Muscle of arm (tissue), 12 donors: Measurements from ENCODE around the gene GALT. TPM values are rescaled to one million over a fixed set of nuclear protein-coding genes. Genes with fewer than 3 reads are reported as not detected.

Experiments used
- DNase-seq: peaks from one replicate; pipeline ENCODE4 v3.0.0-alpha.2; 2013
- polyA plus RNA-seq, 12 donors: library from polyadenylated mRNA; unstranded; fragments of 120-200 nt; gene quantifications; one replicate each; pipeline ENCODE4 v1.2.1, GENCODE V29; 2013; ENCODE audit not compliant: insufficient read length in 12 of 12

The GALT gene
- polyA plus RNA-seq, 12 donors: 27.3 to 55.5 (median 38.8) TPM; not detected in 1

DNA sequence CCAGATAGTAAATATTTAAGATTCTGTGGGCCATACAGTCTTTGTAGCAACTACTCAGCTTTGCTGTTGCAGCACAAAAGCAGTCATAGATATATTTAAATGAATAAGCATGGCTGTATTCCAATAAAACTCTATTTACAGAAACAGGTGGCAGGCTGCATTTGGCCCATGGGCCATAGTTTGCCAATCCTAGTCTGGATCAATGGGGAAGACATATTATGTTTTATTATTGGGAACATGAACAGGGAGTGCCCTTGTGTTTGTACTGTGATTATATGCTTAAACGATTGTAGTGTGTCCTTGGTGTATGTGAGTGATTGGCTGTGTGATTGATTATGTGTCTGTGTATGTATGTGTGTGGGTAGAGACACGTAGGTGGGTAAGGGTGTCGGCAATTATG is 28.0 kb downstream of the GALT start:
- DNase-seq: no peak

DNA sequence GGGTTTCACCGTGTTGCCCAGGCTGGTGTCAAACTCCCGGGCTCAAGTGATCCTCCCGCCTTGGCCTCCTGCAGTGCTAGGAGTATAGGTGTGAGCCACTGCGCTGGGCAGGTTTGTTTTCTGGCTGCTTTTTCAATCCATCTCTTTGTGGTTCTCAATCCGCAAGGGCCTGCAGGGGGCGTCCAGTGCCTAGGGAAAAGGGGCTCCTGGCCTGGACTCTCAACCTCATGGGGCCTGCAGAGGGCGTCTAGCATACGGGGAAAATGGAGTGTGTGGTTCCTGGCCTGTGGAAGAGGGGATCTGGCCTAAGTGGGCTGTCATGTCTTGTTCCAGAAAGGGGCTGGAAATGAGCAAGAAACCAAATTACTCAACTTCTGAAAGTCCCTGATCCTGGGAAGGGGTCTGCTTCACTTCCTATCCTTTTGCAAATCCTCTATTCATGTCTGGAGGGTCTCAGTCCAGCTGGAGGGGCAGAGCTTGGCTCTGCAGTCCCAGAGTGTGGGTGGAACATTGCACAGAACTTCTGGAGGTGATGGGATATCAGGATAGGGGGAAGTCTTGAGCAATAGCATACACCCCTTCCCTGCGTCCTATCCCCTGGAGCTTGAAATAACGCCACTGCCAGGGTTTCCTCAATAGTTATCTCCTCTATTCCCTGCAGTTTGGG is 28.7 kb downstream of the GALT start:
- no peak for DNase-seq

DNA sequence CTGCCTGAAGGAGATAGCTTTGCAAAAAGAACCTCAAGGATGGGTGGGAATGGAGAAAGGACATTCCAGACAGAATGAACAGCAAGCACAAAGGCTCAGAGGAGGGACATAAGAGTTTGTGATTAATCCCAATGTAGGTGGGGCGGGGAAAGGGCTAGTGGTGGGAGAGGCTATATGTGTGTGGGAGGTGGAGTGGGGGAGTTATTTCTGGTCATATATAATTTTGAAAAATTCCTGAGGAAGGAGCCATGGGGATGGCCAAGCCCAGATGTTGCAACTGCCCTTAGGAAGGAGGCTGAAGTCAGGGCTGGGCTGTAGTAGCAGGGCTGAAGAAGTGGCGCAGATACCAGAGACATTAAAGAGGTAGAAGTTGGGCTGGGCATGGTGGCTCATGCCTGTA is 29.4 kb downstream of the GALT start:
- no peak for DNase-seq

DNA sequence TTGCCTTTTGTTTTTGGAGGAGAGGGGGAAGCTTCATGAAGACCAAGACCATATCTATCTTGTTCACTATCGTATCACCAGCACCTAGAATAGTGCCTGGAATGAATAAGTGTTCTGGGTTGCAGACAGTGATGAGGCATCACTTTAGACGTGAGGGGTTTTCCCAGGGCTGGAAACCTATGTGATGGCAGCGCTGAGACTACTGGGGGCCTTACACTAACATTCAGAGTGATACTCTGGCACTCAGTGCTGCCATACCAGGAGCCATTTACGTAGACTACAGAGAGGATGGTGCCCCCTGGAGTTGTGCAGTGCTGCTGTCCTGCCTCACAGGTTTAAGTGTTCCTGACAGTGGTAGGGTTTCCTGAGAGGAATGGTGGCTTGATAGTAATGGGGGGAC is 37.7 kb downstream of the GALT start:
- DNase-seq: no peak

DNA sequence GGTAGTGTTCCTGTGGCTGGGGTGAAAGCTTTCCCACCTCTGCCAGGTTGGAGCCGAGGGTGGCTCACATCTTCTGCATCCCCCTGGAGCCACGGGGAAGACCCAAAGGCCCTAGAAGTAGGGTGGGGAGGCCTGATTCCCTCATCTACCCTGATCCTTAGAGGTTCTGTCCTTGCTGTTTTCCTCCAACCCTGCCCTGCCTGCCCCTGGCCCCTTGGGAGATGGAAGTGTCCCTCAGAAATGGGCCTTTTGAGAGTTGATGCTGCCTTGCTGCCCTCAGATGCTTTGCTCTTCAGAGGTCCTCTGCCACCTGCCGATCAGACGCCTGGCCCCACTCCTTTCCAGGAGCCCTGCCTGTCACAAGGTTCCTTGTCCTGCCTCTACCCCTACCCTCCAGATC is 38.3 kb downstream of the GALT start:
- DNase-seq: no peak

DNA sequence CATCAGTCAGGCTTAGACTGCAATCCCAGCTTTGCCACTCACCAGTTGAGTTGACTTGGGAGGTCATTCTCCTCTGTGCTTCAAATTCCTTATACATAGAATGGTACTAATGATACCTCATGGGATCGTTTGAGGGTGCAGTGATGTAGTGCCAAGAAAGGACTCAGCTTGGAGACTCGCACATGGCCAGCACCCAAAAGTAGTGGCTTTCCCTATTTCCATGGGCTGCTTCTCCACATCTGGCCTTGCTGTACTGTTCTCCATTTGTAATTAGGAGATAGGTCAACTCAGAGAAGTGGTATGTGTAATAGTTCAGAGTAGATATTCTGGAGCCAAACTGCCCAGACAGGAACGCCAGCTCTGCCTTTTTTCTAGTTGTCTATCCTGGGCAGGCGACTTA is 39.1 kb downstream of the GALT start:
- no peak for DNase-seq

DNA sequence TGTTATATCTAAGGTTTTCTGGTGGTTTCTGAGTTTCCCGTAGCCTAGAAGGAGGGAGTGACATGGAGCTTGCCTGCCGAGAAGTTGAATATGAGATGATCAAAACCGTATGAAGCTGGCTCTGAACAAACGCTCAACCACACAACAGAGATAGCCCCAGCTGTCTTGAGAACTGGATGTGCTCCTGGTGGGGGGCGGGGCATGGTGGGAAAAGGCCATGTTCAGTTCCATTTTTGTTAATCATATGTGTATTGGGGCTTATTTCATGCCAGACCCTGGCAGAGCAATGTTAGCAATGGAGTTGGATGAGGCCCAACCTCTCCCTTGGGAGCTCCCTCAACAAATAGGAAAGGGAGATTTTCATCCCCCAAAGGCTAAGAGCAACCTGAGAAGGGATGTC is 39.8 kb downstream of the GALT start:
- DNase-seq: no peak

DNA sequence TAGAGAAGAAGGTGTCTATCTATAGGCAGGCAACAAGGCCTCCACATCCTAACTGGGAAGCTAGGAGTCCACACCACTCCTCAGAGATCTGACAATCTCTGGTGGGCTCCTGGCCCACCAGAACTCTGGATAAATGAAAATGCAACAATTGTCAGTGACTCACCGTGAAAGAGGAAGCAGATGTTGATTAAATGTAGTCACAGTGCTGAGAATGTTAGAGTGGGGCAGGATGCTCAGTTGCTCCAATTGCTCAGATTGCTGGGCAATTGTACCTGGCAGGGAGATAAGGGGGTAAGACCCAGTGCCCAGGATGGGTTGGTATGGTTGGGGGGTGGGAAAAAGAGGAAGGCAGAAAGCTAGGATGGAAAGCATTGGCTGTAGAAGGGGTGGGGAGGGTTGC is 40.3 kb downstream of the GALT start:
- no peak for DNase-seq

DNA sequence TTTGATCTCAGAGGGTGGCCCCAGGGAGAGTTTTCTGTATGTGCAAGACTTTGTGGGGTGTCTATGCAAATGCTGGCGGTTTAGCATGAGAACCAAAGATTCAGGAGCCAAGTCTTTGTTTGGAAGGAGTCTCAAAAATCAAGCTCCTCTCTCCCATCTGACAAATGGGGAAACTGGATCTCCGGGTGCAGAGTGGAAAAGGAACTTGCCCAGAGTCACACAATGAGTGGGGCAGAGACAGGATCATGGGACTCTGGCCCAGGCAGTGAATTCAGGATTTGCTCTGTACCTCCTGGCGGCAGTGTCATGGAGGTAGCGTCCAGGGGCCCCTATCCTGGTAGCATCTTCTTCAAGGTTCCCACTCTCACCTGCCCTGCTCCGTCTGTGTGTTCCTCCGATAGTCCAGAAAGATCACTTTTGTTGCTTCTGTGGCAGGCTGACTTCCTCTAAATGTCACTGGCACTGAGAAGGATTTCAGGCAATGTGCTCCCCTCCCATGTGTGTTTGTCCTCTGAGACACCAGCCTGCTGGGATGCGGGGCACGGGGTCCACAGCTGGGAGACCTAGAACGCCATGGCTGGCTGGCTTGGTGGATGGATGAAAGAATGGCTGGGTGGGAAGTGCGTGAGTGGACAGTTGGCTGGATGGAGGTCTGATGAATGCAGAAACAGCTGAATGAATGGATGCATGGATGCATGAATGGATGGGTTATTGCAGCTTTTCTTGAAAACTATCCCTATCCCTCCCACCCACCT is 41.0 kb downstream of the GALT start:
- no peak for DNase-seq

DNA sequence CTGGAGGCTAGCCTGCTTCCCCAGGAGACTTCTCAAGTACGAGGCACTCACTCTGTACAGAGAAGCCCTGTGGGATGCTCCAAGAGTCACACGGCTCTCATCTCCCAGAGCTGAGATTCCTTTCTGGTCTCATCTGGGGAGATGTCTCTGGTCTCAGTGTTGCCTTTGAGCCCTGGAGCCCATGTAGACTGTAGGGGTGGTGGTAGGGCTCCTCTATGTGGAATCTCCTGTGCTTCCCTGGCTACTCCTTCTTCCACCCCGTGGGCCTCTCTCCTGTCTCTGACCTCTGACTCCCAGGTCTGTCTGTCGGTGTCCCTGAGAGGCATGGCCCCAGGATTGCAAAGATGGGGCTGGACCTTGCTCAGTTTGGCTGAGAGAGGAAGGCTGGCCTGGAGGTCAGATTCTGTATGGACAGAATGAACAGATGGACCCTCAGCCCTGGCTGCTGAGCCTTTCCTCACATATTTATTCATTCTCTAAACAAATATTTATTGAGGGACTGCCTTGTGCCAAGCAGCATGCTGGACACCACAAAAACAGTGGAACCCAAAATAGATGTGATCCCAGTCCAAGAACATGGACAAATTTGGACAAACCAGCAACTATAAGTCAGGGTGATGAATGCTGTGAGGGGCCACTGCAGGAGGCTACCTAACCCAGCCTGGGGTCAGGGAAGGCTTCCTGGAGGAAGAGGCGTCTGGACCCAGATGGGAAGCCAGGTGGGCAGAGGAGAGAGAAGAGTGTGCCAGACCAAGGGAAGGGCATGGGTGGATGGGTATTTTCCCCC is 42.0 kb downstream of the GALT start:
- no peak for DNase-seq

DNA sequence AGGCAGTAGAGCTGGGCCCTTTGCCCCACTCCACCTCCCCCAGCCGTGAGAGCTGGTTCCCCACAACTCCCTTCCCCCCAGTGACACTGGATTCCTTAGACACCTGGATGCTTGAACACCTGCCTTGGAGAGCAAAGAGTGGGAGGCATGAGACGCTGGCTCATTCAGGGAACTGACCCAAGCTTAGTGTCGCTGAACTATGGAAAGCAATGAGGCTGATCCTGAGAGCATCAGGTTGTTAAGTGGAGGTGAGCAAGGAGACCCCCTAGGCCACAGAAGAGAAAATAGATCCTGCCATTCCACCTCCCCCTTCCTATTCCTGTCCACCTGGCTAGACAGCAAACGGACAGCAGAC is 42.6 kb downstream of the GALT start:
- DNase-seq: no peak

DNA sequence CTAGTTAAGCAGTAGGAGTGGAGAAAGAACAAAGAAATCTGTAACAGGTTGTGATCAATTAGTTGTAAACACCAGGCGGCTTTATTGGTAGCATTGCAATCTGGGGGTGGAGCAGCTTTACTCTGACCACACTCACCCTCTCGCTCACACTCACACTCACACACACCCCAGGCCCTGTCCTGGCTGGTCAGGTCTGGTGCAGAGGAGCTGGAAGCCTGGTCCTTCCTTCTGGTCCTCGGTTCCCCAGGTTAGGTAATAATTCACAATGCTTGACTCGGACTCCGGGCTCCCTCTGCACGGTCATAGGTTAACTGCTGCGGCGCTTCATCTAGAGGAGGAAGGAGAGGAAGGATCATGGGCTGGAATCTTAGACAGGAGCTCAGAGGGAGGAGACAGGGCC is 43.0 kb downstream of the GALT start:
- DNase-seq: no peak

DNA sequence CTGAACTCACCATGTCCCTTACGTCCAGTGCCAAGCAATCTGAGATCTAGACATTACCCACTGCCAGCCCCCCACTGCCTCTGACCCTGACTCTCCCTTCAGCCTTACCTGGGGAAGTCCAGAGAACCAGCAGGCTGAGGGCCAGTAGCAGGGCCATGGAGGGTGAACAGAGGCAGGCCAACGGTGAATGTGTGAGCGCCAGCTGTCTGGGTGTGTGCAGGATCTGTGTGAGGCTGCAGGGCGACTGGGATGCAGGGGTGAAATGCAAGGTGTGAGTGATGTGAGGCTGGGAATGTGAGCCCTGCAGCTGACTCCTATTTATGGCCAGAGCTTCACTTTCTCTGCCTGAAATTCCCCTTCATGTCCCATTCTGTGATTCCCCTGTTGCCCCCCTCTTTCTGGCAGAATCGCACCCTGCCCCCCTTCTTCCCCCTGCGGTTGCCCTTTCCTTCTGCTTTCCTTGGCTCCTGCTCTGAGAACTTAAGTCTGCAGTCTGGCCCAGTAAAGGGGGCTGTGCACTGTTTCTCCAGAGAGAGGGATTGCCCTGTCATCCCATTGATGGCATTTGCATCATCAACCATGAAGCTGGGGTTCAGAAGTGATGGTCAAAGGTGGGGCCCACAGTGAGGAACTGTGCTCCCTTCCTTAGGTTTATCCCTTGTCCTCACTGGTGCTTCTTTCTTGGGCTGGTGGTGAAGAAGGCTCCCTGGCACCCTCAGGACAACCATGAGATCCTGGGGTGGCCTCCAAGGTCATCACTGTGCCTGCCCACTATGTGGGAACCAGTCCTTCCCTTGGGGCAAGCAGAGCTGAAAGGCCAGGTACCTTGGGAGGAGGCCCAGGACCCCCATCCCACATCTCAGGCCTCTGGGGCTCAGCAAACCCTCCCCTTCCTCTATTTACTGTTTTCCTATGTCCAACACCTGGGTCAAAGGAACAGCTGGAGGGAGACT is 44.8 kb downstream of the GALT start, which contains the start of gene CCL19:
CCL19 (minus strand) TSS at position 294 of the 953 bp plus-strand sequence; CDS start at position 157, 137 bp downstream.
- DNase-seq: no peak

DNA sequence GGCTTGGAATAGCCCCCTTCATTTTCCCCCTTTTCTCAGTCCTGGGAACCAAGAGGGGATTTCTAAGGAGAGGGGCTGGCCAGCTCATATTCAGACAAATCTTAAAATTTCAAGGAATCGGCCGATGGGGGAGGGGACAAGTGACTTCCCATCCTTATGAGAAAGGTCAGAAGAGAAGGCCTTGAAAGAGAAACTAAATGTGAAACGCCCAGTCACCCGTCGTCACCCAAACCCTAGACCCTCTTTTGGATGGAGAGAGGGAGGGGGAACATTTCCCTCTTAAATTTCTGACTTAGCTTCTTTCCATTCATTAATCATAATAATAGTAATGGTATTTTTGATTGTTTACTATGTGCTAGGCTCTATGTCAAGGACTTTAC is 45.5 kb downstream of the GALT start:
- no peak for DNase-seq

DNA sequence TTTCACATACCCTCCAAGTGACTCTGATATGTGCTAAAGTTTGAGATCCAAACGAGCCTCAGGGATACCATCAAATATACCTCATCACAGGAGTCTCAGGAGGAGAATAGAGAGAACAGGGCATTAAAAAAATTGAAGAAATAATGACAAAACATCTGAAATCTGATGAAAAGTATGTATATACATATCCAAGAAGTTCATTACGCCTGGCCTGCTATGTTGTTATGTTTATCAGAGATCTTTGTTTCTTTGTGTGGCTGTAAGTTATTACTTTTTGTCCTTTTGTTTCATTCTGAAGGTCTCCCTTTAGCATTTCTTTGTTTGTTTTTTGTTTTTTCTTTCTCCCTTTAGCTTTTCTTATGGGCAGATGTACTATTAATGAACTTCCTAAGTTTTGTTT is 47.1 kb downstream of the GALT start:
- no peak for DNase-seq

DNA sequence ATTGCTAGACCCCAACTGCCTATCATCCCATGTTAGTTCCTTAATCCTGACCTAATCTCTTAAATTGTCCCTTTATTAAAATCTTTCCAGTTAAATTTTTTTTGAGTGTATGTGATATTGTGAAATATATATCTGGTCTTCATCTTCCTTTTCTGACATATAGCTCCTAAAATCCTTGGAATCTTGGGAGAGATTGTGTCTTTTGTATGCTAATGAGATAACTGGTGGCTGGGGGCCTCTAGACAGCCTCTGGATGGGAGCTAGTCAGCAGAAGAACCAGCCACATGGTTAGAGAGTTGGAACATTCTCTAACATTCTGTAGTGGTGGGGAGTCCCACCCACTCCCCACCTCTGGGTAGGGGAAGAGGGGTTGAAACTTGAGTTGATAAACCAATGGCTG is 48.3 kb downstream of the GALT start:
- no peak for DNase-seq

Other genes starting within 250 kb of the GALT start
- gene FAM219A, start 188.1 kb upstream of the GALT start, polyA plus RNA-seq: 10 to 100 TPM in 11 of 12 donors, not detected in 1; 10.3 to 16.4 (median 12.0) TPM
- under 1 TPM in 2 of 12 donors, not detected in 10; 0.25 to 0.28 TPM for gene DNAI1, start 187.9 kb upstream of the GALT start, polyA plus RNA-seq
- gene ENHO, start 123.7 kb upstream of the GALT start, polyA plus RNA-seq: 1 to 10 TPM in 10 of 12 donors, not detected in 2; 2.0 to 7.2 (median 3.3) TPM
- gene CNTFR, start 57.0 kb upstream of the GALT start, polyA plus RNA-seq: 10 to 100 TPM in 11 of 12 donors, not detected in 1; 32.6 to 79.2 (median 56.4) TPM
- 10 to 100 TPM in 11 of 12 donors, not detected in 1; 11.1 to 27.4 (median 17.9) TPM for gene RPP25L, start 34.6 kb upstream of the GALT start, polyA plus RNA-seq
- gene DCTN3, start 26.2 kb upstream of the GALT start, polyA plus RNA-seq: 10 to 100 TPM in 11 of 12 donors, not detected in 1; 59.1 to 95.8 (median 62.5) TPM
- under 1 TPM in 4 of 12 donors, not detected in 8; 0.08 to 0.18 (median 0.11) TPM for gene ARID3C, start 17.6 kb upstream of the GALT start, polyA plus RNA-seq
- gene SIGMAR1, start 8.9 kb upstream of the GALT start, polyA plus RNA-seq: 10 to 100 TPM in 11 of 12 donors, not detected in 1; 37.0 to 60.3 (median 45.3) TPM
- gene IL11RA, start 5.5 kb downstream of the GALT start, polyA plus RNA-seq: 100 to 1,000 TPM in 8 of 12 donors, 10 to 100 TPM in 3, not detected in 1; 75.0 to 183 (median 124) TPM
- gene CCL27, start 16.0 kb downstream of the GALT start, polyA plus RNA-seq: 1 to 10 TPM in 1 of 12 donors, under 1 TPM in 8, not detected in 3; 0.17 to 1.3 (median 0.53) TPM
- gene CCL19, start 44.6 kb downstream of the GALT start, polyA plus RNA-seq: 100 to 1,000 TPM in 1 of 12 donors, 10 to 100 TPM in 1, 1 to 10 TPM in 1, under 1 TPM in 3, not detected in 6; 0.17 to 117 (median 3.1) TPM
- 100 to 1,000 TPM in 1 of 12 donors, 10 to 100 TPM in 8, 1 to 10 TPM in 2, not detected in 1; 7.5 to 268 (median 11.4) TPM for gene CCL21, start 63.5 kb downstream of the GALT start, polyA plus RNA-seq